T-helper 2 cell treated with Interferon-gamma antibody and Interleukin-4, amounts not matched to agents 100 ng/mL and 5 ng/mL, for 36 hours (primary cell): ENCODE data around the gene COL13A1. TPM values are rescaled to one million over a fixed set of nuclear protein-coding genes. Genes with fewer than 3 reads are reported as not detected.

ENCODE experiments used
- intact Hi-C: fragments of 100-400 bp; cut with micrococcal nuclease; formaldehyde crosslinking; loops from one replicate; pipeline ENCODE4 v1.15.1; 2023
- total RNA-seq: library from RNA; stranded (reverse); gene quantifications from 2 replicates; pipeline ENCODE4 v1.2.3, GENCODE V29; 2022

Gene COL13A1
- total RNA-seq, 1 donor from 2014 or later, result not detected

DNA sequence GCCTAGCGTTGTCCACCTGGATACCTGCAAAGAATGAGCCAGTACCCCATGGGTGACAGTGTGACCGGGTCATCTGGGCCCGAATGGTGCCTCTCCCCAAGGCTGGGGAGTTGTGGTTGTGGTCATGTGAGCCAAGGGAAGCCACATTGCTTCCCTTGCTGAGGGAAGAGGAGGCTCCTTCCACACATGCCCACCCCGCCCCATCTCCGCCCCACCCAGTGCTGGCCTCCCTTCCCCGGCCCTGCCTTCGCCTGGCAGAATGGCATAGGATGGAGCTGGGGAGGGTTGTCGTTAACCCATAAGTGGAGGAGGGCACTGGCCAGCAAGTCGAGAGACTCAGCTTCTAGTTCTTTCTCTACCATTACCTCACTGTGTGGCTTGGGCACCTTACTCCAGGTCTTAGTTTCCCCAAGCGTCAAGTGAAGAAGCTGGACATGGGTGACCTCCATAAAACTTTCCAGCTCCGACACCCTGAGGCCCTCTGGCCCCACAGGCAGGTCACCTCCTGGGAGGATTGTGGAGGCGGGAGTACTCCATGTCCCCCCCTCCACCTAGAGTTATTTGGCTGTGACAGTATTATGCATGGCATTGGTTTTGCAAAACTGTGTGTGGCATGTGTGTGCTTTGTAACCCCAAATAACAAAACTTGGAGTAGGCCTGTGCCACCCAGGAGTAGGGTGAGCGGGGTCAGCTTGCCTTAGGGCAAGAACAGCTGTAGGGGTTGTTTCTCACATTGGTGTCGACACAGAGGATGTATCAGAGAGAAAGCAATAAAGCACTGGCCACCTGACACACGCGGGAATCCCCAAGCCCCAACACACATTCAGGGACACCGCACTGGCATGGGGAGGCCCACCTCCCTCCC is 160.4 kb downstream of the COL13A1 start:
- intact Hi-C loops, result no loop called here

GRCh38 chr10:69962746-69963135 is 161.0 kb downstream of the COL13A1 start:
- intact Hi-C loops, result no loop called here

DNA sequence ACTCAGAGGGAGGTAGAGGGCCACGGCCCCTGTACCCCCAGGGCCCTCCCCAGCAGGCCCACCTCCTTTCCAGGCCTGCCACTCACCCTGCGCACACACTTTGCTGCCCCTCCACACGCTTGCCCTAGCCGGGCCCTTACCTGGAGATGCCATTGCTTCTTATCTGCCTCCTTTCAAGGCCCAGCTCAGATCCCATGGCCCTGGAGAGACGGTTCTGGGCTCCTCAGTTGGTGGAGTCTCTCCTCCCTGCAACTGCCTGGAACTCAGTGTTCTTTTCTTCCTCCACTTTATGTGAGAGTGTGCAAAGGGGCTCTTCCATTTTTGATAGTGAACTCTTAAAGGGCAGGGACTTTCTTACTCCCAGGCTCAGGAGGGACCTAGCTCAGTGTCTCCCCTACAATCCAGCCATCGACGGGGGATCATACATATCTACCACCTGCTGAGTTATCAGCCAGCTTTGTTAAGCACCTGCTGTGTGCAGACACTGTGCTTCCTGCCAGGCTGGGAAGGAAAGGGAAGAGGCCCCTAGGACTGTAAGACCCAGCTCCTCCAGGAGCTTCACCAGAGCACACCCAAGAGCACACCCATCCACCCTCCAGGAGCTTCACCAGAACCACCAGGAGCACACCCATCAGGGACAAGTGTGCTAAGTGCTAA is 161.6 kb downstream of the COL13A1 start:
- intact Hi-C loops, result no loop called here

- intact Hi-C loops, result no loop called here
Observed at GRCh38 chr10:69963835-69964710, 162.4 kb downstream of the COL13A1 start.

GRCh38 chr10:69965086-69965485 is 163.4 kb downstream of the COL13A1 start:
- intact Hi-C loops, result no loop called here

- intact Hi-C loops, result no loop called here
Observed at GRCh38 chr10:69965919-69966662, 164.4 kb downstream of the COL13A1 start.

- intact Hi-C loops, result no loop called here
Observed at GRCh38 chr10:69968830-69969229, 167.1 kb downstream of the COL13A1 start.

- intact Hi-C loops, result no loop called here
Observed at GRCh38 chr10:69969977-69970376, 168.3 kb downstream of the COL13A1 start.

DNA sequence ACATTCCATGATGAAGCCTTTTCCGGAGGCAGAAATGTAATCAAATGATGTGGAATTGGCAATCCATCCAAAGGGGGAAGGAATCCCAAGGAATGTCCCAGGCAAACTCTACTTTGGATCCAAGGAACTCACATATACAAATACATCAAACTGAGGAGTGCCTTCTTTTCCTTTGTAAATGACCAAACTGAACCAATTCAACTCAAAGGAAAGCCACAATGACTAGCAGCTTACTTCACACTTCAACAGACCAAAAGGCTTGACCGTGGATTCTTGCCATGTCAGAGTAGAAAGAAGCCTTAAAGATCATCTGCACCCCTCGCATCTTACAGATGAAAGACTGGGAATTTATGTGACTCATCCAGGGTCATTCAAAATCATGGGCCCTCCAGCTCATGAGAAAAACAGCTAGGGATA is 171.3 kb downstream of the COL13A1 start:
- intact Hi-C loops, result no loop called here

- intact Hi-C loops, result no loop called here
Observed at GRCh38 chr10:69973678-69974077, 172.0 kb downstream of the COL13A1 start.

DNA sequence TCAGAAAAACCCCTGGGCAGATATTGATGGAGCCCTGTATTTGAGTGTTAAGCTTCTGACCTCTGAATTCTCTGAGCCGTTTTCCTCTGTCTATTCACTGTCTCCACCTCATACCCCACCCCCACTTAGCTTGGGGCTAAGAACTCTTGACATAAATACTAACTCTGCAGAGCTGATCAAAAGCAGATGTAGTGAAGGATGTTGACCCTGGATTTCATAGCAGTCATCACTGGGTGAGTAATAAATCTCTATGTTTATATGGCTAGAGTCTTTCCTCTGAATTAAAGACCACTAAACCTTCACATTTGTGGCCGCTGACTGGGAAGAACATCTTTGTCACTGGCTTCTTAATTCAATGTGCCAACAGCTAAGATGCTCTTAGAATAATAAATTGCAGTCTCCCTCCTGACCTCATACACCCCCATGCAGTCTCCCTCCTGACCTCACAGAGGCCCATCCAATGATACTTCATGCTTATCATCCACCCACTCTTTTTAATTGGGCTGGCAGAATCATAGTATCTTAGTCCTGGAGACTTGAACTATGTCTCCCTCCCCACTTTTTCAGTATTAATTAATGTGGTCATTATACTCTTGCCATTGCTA is 172.9 kb downstream of the COL13A1 start:
- intact Hi-C loops, result no loop called here

DNA sequence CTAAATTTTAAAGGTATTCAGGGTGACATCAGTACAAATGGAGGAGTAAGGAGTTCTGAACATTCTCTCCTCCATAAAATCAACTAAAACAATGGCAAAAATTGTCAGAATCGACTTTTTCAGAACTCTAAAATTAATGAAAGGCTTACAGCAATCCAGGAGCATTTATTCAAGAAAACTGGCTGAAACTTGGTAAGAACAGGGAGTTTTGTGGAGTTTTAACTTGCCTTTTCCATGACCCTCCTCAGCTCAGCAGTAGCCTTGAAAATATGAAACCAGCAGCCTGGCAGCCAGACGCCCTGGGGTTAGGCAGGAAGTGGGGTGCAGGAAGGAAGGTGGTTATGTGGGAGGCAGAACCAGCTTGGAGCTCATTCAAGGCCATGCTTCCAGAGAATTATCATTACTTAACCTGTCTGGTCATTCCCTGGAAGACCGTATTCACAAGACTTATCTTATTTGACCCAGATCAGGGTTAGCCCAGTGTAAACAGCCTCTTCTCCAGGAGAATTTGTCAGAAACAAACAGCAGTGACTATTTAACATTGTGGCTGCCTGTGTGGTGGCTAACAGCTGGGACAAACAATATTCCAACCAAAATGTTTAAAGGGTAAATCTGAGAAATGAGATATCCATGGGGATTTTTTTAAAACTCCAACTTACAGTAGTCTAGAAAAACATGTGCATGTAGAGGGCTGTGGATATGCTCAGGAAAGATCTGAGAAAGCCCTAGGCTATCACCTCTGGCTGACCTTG is 175.3 kb downstream of the COL13A1 start:
- intact Hi-C loops, result no loop called here

GRCh38 chr10:69979174-69979573 is 177.5 kb downstream of the COL13A1 start:
- intact Hi-C loops, result no loop called here

GRCh38 chr10:69980672-69981071 is 179.0 kb downstream of the COL13A1 start:
- intact Hi-C loops, result no loop called here

DNA sequence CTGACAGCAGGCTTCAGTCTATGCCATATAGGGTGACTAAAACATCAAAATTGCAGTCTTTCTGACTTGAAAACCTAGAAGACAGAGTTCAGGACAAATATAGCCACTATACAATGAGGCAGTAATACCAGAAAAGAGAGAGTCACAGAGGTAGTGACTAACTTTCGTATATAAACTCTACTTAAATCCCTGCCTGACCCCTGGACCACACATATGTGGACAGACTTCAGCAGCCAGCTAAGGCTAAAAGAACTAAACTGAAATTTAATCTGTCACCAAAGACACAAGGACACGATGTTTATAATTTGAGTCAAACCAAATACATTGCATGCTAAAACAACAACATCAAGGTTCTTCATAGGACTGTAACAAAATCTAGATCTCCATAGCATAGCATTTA is 186.4 kb downstream of the COL13A1 start:
- intact Hi-C loops, result no loop called here

DNA sequence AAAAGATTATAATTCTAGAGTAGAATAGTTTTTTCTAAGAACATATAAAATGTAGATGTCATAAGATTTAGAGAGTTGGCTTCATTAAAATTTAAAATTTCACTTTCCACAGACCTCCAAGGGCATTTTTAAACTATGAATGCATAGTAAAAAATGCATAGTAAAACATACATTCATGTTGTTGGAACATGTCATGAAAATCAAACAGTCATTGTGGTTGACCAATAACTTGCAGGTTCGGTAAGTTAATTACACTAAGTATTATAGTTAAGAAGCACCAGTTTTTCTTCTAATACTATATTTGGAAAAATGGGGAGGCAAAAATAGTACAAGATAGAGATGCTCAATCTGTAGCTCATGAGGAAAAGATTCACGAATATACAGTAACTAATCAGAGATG is 189.4 kb downstream of the COL13A1 start:
- intact Hi-C loops, result no loop called here

- intact Hi-C loops, result no loop called here
Observed at GRCh38 chr10:69994262-69994661, 192.6 kb downstream of the COL13A1 start.

DNA sequence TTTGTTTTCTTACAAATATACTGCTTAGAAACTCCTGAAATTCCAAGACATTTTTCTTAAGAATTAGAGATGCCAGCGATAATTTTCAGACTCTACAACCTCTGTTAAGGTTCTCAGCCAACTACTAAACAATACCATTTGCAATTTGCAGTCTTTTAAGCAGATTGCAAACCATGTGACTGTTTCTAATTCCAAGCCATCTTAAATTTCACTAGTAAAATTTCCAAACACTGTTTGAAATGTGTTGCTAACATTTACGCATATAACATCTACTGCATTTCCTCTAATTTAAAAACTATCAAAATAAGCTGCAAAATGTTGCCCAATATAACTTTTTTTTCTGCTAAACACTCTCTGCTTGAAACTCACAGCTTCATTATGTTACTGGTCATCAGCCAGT is 194.9 kb downstream of the COL13A1 start:
- intact Hi-C loops, result no loop called here

- intact Hi-C loops, result no loop called here
Observed at GRCh38 chr10:70000262-70000661, 198.6 kb downstream of the COL13A1 start.
